Kidney tubule cell (primary cell): ENCODE data around the gene BAIAP2.
A peak's percentile ranks its signal among the peaks of the same experiment; 100 is the strongest.
"Not testable (repeated sequence)": the region's sequence is repeated elsewhere in the genome, so short reads cannot be mapped to it uniquely, and the experiment has no call there.

Experiments
- DNase-seq: peaks from one replicate; pipeline ENCODE4 v3.0.0-alpha.2; 2018; ENCODE audit warnings: low spot score

BAIAP2 gene

GRCh38 chr17:81021531-81022343 is 13.2 kb upstream of the BAIAP2 start:
- no peak for DNase-seq

GRCh38 chr17:81022344-81022676 is 12.6 kb upstream of the BAIAP2 start:
- DNase-seq, result no peak

DNA sequence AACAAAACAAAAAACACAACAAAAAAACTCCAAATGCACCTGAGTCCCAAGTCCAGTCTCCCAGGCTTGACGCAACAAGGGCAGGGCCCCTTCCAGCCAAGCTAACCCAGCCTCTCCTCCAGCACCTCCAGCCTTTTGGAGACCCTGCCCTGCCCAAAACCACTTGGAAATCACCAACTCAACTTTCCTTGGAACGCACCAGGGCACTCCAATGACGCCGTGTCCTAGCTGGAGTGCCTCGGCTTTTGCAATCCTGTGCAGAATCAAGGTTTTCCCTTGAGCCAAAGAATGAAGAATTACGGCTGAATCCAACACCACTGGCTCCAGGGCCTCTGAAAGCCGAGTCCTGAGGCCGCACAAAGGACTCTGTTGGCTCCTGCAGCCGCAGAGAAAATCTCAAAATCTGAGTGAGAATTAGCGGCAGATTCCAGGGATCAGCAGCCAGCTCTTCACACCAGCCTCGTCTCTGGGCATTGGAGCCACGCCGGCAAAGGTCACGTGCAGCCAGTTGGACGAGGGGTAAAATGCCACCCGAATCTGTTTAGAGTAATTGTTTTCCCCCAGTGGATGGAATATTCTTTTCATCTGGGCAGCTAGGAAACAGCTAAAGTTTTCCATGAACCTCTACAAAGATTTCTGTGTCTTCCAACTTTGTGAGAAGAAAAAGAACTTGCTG is 9.7 kb upstream of the BAIAP2 start:
- DNase-seq, result no peak

- DNase-seq, result no peak
Observed at GRCh38 chr17:81025741-81026129, 9.2 kb upstream of the BAIAP2 start.

DNA sequence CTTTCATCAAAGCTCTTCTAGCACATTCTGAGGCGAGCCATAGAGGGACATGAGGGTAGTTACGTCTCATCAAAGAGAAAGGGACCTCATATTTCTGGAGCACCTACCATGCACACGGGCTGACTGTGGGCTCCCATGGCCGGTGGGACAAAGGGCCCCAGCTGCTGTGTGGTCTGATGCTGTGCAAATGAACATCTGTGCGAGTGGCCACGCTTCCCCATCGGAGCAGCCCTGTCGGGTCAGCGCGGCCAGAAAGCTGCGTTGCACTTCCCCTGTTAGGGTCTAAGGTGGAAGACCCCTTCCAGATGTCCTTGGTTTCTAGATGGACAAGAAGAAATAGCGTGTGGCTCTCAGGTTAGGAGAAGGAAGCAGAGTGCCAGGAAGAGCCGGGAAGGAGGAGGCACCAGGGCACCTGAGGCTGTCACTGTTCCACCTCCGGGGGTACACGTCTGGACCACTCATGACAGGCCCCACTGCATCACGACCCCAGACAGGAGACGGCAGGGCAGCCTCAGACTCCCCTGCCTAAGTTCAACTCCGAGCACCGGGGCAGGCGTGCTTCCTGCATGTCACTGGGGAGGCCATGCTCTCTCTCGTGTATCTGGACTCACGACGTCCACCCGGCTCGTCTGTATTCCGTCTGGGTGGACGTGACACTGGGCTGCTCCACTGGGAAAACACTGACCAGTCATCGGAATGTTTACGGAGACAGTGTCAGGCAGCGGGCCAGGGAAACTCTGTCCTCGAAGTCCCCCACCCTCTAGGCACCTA is 8.5 kb upstream of the BAIAP2 start:
- DNase-seq, result no peak

DNA sequence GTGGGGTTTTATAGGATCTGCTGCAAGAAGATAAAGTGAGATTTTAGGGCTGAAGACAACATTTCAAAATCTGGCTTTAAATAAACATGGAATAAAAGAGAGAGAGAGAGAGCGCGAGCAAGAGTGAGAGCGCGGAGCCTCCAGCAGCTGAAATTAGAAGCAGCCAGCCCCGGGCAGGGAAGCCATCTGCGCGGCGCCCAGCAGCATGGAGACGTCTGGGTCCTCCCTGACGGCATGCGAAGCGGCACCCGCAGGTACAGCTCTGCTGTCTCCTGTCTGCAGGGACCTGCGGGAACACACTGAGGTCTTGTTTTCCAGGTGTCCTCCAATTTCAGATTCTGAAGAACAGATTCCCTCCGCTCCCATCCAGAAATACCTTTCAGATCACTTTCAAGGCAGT is 7.9 kb upstream of the BAIAP2 start:
- no peak for DNase-seq

DNA sequence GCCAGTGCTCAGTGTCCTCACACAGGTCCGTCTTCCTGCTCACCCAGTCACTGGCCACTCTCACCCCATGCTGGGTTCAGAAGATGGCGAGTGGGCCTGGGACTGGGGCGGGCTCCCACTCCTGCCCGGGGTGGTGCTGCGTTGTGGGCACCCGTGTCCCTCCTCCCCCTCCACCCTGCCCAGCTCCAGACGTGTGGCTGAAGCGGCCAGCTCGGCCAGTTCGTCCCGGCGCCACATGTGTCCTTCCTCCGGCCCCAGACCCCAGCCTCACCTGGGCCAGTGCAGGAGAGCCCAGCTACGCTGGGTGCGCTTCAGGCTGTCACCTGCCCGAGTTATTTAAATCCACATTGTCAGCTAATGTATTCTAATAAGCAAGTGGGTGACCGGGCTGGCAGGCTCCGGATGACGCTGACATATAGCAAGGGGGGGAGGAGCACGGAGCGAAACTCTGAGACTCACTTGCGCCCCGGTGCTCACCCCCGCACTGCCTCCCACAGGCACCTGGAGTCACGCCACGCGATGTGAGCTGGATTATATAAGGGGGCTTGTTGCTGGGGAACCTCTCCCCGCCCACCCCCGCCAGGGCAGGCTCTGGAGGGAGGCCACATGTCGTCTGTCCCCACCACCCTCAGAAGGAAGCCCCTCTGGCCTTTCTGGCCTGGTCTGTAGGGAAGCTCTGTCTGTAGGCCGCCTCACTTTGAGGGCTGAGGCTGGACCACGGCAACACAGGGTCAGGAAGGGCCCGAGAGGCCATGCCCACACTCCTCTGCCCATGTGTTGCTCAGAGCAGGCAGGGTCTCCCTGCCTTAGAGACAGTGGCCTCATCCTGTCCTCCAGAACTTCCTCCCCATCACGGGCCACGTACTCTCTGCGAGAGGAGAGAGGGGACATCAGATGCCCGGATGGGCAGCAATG is 7.1 kb upstream of the BAIAP2 start:
- DNase-seq, result peak; percentile 38

- DNase-seq, result no peak
Observed at GRCh38 chr17:81028506-81028858, 6.5 kb upstream of the BAIAP2 start.

GRCh38 chr17:81029859-81030258 is 5.1 kb upstream of the BAIAP2 start:
- DNase-seq, result no peak

DNA sequence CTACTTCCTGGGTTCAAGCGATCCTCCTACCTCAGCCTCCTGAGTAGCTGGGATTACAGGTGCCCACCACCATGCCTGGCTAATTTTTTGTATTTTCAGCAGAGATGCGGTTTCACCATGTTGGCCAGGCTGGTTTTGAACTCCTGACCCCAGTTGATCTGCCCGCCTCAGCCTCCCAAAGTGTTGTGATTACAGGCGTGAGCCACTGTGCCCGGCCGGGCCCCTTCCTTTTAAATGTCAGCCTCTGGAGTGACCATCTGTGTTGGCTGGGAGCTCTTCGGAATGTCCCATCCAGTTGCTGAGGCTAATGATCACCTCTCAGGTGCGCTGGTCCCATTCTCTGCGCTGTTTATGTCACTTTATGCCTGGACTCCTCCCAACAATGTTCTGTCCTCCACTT is 4.6 kb upstream of the BAIAP2 start:
- not testable (repeated sequence) for DNase-seq

DNA sequence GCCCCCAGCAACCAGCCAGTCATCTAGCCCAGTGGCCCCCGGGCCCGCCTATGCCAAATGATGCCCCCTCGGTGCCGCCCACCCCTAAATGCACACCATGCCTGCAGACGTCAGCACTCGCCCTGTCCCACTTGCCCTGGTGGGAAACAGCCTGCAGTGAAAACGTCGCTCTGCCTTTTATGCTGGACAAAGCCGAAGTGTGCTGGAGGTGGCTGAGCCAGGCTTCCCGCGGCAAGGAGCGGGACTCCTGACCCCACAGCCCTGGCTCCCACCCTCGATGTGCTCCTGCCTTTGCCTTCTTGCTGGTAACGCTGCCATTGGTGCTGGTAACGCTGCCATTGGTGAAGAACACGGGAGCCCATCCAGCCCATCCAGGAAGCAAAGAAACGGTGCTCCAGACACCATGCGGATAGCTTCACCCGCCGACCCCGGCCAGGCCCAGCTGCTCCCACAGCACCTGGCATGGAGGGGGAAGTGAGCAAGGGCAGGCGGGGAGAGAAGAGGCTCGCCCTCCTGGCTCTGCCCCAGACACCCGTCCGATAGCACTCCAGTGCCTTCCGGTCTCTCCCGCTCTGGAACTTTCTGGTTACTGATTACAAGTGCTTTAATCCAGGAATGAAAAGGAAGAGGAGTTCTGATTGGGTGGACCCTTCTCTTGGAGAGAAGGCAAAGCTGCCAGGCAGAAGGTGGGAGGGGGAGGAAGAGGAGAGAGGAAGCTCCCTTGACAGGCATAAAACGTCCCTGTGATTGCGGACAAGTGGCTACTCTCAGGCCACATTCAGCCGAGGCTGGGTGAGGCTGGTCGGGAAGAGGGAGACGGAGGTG is 4.0 kb upstream of the BAIAP2 start:
- peak; percentile 89 for DNase-seq

DNA sequence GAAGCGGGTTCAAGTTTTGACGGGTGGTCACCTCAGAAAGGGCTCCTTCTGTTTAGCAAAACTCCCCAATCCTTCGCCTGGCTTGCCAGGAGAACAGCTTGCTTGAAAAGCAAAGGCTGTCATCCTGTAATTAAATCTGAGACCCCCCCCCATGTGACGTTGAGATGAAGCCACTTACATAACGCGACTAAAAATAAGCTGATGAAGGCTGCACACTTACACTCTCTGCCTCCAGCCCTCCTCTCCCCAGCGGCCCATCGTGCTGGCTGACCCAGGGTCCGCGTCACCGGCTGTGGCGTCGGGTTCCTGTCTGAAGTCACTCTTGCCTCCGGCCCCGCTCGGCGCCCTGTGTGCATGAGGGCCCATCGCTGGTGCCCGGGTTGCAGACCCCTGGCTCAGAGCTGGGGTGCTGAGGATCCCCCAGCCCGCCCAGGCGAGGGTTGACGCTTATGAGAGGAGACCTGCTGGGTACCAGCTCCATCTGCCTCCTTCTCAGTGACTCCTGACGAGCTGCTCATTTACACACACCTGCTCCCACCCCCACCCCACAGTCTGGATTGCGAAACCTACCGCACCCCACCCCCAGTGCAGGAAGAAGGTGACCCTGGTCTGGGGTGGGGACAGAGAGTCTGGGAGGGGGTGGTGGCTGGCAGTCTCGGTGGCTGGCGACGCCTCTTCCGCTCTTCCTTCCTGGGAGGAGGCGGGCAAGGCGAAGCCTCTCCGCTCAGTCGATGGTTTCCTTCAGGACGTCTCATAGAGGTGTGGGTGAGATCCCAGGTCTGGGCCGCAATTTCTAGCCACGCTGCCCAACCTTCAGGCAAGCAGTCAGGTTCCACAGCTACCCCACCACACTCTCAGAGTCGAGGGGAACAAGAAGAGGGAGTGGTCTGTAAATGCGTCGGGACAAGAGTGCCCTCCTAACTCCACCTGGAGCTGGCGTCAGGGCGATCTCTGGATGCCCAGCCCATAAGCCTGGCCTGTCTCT is 3.1 kb upstream of the BAIAP2 start:
- DNase-seq, result no peak

GRCh38 chr17:81032641-81033480 is 2.1 kb upstream of the BAIAP2 start:
- no peak for DNase-seq

DNA sequence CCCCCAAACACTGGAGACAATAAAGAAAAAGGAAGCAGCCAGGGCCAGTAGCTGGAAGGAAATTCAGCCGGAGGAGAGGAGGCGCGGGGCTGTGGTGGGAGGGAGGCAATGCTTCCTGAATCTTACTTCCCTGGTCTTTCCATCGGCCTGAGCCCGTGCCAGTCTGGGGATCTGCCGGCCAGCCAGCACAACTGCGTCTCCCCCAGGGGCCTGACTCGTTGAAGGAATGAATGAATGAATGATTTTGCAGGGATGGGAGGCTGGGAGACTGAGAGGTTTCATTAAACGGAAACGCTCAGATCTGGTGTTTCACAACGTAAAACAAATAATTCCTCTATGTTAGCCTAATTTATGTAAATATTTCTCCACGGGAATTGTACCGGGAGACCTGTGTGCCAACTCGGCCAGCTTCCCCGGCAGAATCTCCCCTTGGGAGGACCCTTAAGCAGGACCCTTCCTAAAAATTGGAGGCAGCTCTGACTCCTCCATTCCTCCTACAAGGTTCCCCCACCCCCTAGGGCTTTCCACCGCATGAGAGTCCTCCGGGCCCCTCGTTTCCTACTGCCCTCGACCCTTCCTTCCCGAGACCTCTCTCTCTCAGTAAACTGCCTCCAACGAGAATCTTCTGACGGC is 1.3 kb upstream of the BAIAP2 start:
- DNase-seq, result no peak

DNA sequence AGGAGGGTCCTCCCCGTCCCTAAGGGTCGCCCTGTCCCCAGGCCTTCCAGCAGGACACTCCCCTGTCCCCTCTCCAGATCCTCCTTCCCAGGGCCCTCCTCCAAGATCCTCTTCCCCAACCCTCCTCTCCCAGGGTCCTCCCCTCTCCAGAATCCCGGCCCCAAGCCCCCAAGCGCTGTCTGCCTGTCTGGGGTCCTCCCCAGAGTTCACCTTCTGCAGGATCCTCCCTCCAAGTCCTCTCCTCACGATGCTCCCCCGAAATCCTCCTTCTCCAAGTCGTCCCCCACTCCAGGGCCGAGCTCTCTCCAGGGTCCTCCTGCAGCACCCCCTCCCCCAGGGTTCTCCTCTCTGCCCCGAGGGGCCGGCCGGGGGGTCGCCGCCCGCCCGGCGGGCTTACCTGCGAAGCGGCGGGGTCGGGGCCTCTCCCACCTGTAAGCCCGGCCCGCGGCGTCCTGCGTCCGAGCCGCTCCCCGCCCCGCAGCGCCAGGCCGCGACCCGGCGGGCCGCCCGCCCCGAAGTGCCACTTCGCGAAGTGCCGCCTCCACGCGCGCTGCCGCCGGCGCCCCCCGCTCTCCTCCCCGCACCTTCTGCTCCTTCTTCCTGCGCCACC is 678 bp upstream of the BAIAP2 start:
- no peak for DNase-seq

GRCh38 chr17:81035521-81036196 is 708 bp downstream of the BAIAP2 start:
- DNase-seq, result peak; percentile 37

DNA sequence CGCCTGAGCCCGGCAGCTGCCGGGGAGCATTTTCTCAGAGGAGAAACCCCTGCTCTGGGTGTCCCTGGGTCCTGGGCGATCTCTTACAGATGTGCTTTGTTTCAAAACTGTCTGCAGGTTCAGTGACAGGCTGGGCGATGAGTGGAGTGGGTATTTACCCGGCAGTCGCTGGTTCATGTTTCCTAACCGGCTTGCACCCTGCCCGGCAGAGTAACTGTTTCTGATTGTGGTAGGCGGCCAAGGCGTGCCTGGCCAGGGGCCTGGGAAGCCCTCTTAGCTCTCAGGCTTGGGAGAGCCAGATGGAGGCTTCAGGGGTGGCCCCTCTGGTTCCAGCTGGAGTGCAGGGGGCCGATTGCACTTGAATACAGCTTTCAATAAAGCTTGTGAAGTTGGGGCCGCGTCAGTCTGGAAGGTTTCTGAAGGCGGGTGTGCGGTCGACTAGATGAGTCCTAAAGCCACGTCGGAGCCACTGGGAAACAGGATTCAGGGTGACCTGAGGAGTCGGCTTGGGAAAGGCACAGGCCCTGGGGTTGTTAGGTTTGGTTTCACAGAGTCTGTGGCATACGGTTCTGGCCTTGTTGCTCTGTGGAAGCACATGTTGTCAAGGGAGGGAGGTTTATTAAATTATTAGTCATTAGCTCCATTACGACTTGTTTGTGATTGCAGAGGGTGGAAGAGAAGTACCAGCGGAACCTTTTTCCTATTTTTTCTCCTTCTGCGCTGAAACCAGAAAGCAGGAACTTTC is 1.4 kb downstream of the BAIAP2 start:
- DNase-seq, result peak; percentile 31
